ENCODE data around the gene PCSK1N. TPM values are rescaled to one million over a fixed set of nuclear protein-coding genes. Genes with fewer than 3 reads are reported as not detected.
"Not testable (repeated sequence)": the region's sequence is repeated elsewhere in the genome, so short reads cannot be mapped to it uniquely, and the experiment has no call there.

PCSK1N gene
- total RNA-seq, 1 experiment from 2014 or later: 15.3 TPM

DNA sequence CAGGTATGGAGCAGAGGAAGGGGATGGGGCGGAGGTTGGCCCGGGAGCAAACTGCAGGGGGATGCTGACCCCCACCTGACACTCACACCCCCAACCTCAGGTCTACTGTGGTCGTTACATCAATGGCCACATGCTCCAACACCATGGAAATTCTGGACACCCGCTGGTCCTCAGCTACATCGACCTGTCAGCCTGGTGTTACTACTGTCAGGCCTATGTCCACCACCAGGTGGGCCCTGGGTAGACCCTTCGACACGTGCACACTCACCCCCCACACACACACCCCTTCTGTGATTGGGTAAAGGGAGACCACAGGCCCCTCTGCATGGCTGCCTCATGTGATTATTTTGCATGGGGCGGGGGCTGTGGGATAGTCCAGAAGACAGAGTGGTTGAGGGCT lies 11.3 kb downstream of the PCSK1N start:
- no peak for DNase-seq (ENCODE audit: low spot score)

GRCh38 chrX:48823053-48823452 lies 12.4 kb downstream of the PCSK1N start:
- DNase-seq (ENCODE audit: low spot score): no peak

- DNase-seq (ENCODE audit: low spot score): not testable (repeated sequence)
These were observed 16.0 kb downstream of the PCSK1N start for GRCh38 chrX:48819394-48819793.

DNA sequence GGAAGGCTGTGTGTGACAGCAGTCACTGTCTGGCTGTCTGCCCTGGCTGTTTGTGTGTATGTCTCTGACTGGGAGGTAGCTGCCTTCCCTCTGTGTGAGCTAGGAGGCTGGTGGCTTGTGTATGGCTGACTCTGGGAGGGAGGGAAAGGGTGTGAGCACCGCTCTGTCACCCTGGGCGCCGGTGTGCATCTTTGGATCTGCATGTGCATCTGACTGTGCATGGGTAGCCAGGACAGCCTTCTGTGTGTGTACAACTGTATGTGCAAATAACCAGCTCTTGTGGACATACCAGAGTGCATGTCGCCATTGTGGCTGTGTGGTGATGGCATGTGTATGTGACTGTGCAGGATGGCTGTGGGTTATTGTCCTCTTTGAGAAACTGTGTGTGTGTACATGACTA lies 16.5 kb downstream of the PCSK1N start:
- DNase-seq (ENCODE audit: low spot score): no peak

GRCh38 chrX:48818098-48818497 lies 17.3 kb downstream of the PCSK1N start:
- no peak for DNase-seq (ENCODE audit: low spot score)

- no peak for DNase-seq (ENCODE audit: low spot score)
These were observed 19.2 kb downstream of the PCSK1N start for GRCh38 chrX:48816014-48816810.

- no peak for DNase-seq (ENCODE audit: low spot score)
These were observed 20.1 kb downstream of the PCSK1N start for GRCh38 chrX:48815266-48815665.

DNA sequence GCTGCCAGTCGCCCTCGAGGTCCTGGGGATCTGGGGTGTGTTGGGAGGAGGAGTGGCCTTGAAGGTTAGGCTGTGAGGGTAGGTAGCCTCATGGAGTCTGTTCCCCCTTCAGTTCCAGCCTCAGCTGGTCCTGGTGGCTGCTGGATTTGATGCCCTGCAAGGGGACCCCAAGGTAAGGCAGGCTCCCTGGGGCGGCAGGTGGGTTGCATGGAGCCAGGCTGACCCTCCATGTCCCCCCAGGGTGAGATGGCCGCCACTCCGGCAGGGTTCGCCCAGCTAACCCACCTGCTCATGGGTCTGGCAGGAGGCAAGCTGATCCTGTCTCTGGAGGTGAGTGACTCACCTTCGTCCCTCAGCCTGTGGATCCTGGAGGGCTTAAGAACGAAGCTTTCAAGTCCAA lies 20.7 kb downstream of the PCSK1N start:
- no peak for DNase-seq (ENCODE audit: low spot score)

DNA sequence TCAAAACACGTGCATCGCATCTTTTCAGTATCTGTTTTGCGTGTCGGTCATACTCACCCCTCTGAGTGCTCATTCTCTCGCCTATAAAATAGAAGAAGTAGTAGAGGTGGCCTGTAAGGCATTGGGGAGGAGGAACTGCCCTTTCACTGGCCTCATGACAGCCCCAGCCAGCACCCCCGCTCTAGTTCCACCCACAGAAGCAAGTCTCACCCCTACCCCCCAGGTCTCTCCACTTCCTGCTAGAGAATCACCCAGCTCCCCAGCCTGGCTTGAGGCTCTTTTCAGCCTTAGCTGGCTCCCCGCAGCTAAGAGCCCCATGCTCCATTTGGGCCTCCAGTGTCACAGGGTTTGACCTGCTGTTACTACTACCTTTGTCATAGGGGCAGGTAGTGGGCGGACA lies 21.8 kb downstream of the PCSK1N start:
- no peak for DNase-seq (ENCODE audit: low spot score)

GRCh38 chrX:48806081-48806480 lies 29.3 kb downstream of the PCSK1N start:
- no peak for DNase-seq (ENCODE audit: low spot score)

DNA sequence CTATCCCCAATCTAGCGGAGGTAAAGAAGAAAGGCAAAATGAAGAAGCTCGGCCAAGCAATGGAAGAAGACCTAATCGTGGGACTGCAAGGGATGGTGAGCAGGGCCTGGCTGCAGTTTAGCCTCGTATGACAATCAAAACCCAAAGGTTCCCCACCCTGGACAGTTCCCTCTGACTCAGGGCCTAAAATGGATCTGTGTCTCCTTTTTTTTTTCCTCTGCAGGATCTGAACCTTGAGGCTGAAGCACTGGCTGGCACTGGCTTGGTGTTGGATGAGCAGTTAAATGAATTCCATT lies 32.6 kb downstream of the PCSK1N start:
- DNase-seq (ENCODE audit: low spot score): no peak

- DNase-seq (ENCODE audit: low spot score): peak; percentile 79
These were observed 33.1 kb downstream of the PCSK1N start for GRCh38 chrX:48802089-48802904.

- peak; percentile 96 for DNase-seq (ENCODE audit: low spot score)
These were observed 33.9 kb downstream of the PCSK1N start, which contains the start of gene HDAC6 for GRCh38 chrX:48801280-48802088. Gene HDAC6, plus strand, starts transcription at chrX:48802067. Its CDS starts 626 bp downstream, at chrX:48802693.

DNA sequence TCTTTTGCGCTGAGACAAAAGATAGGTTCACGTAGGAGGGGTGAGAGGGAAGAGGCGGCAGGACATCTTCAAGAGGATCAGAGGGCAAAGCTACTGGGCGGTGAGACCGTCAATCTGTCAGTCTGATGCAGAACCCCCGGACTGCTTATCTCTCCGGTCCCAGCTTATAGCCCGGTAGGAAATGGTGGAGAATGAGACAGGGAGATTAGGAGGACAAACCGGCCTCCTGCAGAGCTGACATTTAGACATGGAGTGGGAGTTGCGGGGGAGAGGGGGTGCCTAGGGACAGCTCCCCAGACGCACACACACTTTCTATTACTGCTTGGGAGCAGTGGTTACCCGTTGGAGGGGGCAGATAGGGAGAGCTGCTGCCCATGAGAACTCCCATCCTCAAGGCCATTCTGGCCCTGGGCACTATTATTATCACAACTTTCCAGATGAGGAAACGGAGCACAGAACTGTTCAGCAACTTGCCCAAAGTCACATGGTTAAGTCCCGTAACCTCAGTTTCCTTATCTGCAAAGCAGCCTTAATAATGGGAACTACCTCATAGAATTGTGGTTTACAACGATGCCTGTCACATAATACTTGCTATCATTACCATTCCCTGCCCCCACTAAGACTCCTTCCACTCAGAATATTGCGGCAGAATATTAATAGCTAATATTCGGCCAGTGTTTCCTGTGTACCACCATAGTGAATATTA lies 34.7 kb downstream of the PCSK1N start:
- no peak for DNase-seq (ENCODE audit: low spot score)

GRCh38 chrX:48798318-48798717 lies 37.1 kb downstream of the PCSK1N start:
- no peak for DNase-seq (ENCODE audit: low spot score)

DNA sequence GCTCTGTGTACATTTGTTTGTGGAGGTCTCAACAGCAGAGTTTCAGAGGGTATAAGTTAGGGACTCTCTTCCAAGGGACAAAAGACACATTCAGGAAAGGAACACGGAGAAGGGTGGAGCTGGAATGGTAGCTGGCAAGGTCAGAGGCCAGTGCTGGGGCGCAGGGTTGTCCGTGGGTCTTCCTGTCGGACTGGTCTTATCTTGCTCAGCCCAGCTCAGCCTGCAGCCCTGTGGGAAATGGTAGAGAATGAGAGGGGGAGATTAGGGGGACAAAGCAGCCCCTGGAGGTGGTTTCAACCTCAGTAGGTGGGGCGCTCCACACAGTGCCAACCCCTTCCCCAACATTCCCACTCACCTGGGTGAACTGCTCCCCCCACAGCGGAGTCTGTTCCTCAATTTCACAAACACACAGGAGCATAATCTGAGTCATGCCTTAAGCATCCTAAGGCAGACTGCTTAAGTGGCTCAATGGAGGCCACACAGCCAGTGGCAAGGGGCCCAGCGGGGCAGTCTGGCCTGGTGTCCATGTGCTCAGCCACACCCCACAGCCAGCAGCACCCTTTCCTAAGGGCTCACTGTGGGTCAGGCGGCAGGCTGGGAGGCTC lies 40.4 kb downstream of the PCSK1N start:
- peak; percentile 67 for DNase-seq (ENCODE audit: low spot score)

DNA sequence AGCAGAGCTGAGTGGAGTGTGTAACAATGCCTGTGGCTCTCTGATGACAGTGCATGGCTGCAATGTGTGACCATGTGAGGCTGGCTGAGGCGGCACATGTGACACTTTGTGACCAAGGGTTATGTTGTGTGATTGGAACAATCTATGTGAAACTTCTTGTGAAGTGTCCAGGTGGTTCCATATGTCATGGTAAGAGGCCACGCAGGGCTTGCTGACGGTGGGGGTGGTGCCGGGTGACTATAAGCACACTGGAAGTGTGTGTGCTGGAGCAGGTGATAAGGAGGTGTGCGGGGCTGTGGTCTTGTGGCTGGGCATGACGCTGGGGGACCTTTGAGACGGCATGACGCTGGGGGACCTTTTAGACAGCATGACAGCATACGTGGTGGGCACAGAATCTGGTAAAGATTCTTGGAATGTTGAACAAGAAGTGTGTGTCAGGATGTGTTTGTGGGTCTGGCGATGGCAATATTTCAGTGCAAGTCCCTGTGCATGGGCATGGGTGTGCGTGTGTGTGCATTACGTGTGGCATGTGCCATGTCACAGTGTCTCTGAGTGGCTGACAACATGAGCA lies 41.0 kb downstream of the PCSK1N start:
- DNase-seq (ENCODE audit: low spot score): no peak

DNA sequence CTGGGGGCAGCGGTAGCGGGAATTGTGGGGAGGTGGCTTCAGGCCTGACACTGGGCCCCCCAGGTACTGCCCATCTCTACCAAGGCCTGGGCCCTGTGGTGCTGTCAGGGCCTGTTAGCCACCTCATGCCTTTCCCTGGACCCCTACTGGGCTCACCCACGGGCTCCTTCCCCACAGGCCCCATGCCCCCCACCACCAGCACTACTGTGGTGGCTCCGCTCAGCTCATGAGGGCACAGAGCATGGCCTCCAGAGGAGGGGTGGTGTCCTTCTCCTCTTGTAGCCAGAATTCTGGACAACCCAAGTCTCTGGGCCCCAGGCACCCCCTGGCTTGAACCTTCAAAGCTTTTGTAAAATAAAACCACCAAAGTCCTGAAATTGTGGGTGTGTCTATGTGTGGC lies 41.5 kb downstream of the PCSK1N start:
- no peak for DNase-seq (ENCODE audit: low spot score)

- no peak for DNase-seq (ENCODE audit: low spot score)
These were observed 43.2 kb downstream of the PCSK1N start for GRCh38 chrX:48792219-48792618.

DNA sequence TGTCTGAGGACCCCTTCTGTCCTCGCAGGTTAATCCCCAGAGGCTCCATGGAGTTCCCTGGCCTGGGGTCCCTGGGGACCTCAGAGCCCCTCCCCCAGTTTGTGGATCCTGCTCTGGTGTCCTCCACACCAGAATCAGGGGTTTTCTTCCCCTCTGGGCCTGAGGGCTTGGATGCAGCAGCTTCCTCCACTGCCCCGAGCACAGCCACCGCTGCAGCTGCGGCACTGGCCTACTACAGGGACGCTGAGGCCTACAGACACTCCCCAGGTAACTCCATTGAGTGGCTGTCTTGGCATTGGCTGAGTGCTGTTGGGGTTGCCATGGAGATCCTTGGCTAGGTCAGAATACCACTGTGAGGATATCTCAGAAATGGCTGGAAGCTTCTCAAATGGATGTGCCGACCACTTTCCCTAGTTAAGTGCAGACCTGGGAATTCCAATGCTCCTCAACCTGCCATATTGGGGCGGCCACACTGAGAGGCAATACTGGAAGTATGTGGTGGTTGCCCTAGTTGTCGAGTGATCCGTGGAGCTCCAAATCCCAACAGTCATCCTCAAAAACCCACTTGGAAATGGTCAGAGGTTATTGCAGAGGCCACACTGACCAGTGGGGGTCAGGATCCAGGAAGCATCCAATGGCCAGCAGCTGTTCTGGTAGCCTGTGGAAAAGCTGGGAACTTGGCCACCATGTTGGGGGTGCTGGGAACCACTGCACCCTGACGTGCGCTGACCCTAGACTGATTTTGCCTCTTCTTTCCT lies 44.2 kb downstream of the PCSK1N start:
- no peak for DNase-seq (ENCODE audit: low spot score)

All from A172 (cell line).